Measurements from ENCODE around the gene SYNC. TPM values are rescaled to one million over a fixed set of nuclear protein-coding genes. Genes with fewer than 3 reads are reported as not detected.
A peak's percentile ranks its signal among the peaks of the same experiment; 100 is the strongest.
"Not testable (repeated sequence)": the region's sequence is repeated elsewhere in the genome, so short reads cannot be mapped to it uniquely, and the experiment has no call there.

SYNC gene
- total RNA-seq, 1 donor from 2014 or later = 16.2 TPM

- Histone ChIP-seq H3K4me3 (no peak overlapping the region), H3K27me3 (ENCODE audit: low read depth) (no peaks in the 10 kb centered on the region), H3K36me3 (peaks cover 57% of the 10 kb centered on the region), H3K9me3 (replicated peaks) (no peaks in the 10 kb centered on the region), H3K27ac (replicated peaks) (peak overlapping the region; percentile 63), H3K4me1 (peaks cover 43% of the 10 kb centered on the region)
- TF ChIP-seq CTCF (IDR thresholded peaks at IDR 0.05; ENCODE audit: borderline replicate concordance) = no peak
- intact Hi-C loops (cut with micrococcal nuclease) = no loop called here
- DNase-seq = no peak
These were observed 18.3 kb downstream of the SYNC start for GRCh38 chr1:32684167-32684811.

- H3K27ac ChIP-seq (replicated peaks) = peak overlapping the region; percentile 63
- DNase-seq = no peak
- intact Hi-C loops (cut with micrococcal nuclease) = no loop called here
These were observed 19.2 kb downstream of the SYNC start for GRCh38 chr1:32683397-32683796.

GRCh38 chr1:32681999-32682398, 20.6 kb downstream of the SYNC start:
- no peak for TF ChIP-seq CTCF (IDR thresholded peaks at IDR 0.05; ENCODE audit: borderline replicate concordance)
- no peak overlapping the region for H3K4me3 ChIP-seq
- peaks cover 78% of the 10 kb centered on the region for H3K36me3 ChIP-seq
- peaks cover 43% of the 10 kb centered on the region for H3K4me1 ChIP-seq
- DNase-seq = no peak
- no peaks in the 10 kb centered on the region for H3K27me3 ChIP-seq (ENCODE audit: low read depth)
- H3K27ac ChIP-seq (replicated peaks) = peak overlapping the region; percentile 58
- intact Hi-C loops (cut with micrococcal nuclease) = no loop called here
- no peaks in the 10 kb centered on the region for H3K9me3 ChIP-seq (replicated peaks)

More at GRCh38 chr1:32683397-32683796, 19.2 kb downstream of the SYNC start:
- Histone ChIP-seq H3K4me3 (no peak overlapping the region), H3K27me3 (ENCODE audit: low read depth) (no peaks in the 10 kb centered on the region), H3K9me3 (replicated peaks) (no peaks in the 10 kb centered on the region), H3K36me3 (peaks cover 66% of the 10 kb centered on the region), H3K4me1 (peaks cover 43% of the 10 kb centered on the region)
- TF ChIP-seq CTCF (IDR thresholded peaks at IDR 0.05; ENCODE audit: borderline replicate concordance) = no peak

GRCh38 chr1:32681509-32681908, 21.1 kb downstream of the SYNC start:
- Histone ChIP-seq H3K4me3 (no peak overlapping the region), H3K27ac (replicated peaks) (peak overlapping the region; percentile 58), H3K27me3 (ENCODE audit: low read depth) (no peaks in the 10 kb centered on the region), H3K9me3 (replicated peaks) (no peaks in the 10 kb centered on the region), H3K4me1 (peaks cover 43% of the 10 kb centered on the region), H3K36me3 (peaks cover 78% of the 10 kb centered on the region)
- DNase-seq = no peak
- TF ChIP-seq CTCF (IDR thresholded peaks at IDR 0.05; ENCODE audit: borderline replicate concordance) = no peak
- intact Hi-C loops (cut with micrococcal nuclease) = no loop called here

- no peak overlapping the region for H3K4me3 ChIP-seq
- no peak for TF ChIP-seq CTCF (IDR thresholded peaks at IDR 0.05; ENCODE audit: borderline replicate concordance)
- H3K4me1 ChIP-seq = peaks cover 41% of the 10 kb centered on the region
- peak overlapping the region; percentile 58 for H3K27ac ChIP-seq (replicated peaks)
- intact Hi-C loops (cut with micrococcal nuclease) = no loop called here
- no peaks in the 10 kb centered on the region for H3K27me3 ChIP-seq (ENCODE audit: low read depth)
- peaks cover 80% of the 10 kb centered on the region for H3K36me3 ChIP-seq
- no peaks in the 10 kb centered on the region for H3K9me3 ChIP-seq (replicated peaks)
- DNase-seq = no peak
These were observed 21.9 kb downstream of the SYNC start for GRCh38 chr1:32680642-32681041.

- H3K4me1 ChIP-seq = peaks cover 34% of the 10 kb centered on the region
- H3K4me3 ChIP-seq; H3K27me3 ChIP-seq (ENCODE audit: low read depth); DNase-seq; H3K9me3 ChIP-seq (replicated peaks); intact Hi-C loops (cut with micrococcal nuclease); H3K27ac ChIP-seq (replicated peaks): not testable (repeated sequence)
- H3K36me3 ChIP-seq = peaks cover 84% of the 10 kb centered on the region
These were observed 22.6 kb downstream of the SYNC start for GRCh38 chr1:32679993-32680392.

Measured in left ventricle myocardium inferior (tissue), 1 donor.